GM19035 (cell line): ENCODE measurements around the gene ESPL1.

Experiments
- ATAC-seq: cut with Tn5 transposase; IDR thresholded peaks from one replicate; pipeline ENCODE4 v1.9.1; 2021; ENCODE audit not compliant: unreplicated experiment

Gene ESPL1

DNA sequence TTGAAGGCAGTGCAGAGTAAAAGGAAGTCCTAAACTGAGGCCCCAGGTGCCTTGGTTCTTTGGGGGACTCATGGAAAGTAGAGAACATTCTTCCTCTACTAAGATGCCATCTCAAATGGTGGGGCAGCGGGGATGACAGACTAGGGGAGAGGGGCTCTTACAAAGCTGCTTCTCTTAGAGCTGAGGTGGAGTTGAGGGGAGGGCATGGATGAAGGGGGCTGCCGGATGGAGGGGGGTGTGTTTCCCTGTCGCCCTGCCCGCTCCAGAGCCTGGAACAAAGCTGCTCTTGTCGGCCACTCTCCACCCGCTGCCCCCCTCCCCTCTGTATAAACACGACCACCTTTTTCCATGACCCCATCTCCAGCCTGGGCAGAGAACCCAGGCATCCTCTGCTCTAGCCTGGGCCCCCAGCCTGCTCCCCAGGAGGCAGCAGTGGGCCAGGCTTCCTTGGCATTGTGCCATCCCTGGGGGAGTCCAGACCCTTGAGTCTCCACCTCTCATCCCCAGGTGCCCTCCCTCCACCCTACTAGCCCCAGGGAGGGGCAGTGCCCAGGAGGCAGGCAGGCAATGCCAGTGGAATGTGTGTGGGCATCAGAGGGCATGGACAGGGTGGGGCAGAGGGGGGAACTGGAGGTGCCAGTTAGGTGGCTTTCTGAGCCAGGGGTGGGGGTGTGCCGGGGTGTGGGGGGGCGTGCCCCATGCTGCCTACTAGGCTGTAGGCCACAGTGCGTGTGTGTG is 37.8 kb upstream of the ESPL1 start:
- ATAC-seq = no peak

DNA sequence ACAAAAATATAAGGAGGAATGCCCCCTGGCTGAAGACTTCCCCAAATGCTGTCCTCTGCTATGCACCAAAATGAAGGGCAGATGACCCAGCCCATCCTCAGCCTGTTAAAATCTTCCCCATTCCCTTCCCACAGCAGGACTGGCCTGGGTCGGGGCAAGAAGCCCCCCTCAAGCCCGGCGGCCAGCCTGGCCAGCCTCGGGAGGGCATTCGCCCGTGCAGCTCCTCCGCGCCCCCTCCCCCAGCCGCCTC is 36.5 kb upstream of the ESPL1 start:
- ATAC-seq = no peak

DNA sequence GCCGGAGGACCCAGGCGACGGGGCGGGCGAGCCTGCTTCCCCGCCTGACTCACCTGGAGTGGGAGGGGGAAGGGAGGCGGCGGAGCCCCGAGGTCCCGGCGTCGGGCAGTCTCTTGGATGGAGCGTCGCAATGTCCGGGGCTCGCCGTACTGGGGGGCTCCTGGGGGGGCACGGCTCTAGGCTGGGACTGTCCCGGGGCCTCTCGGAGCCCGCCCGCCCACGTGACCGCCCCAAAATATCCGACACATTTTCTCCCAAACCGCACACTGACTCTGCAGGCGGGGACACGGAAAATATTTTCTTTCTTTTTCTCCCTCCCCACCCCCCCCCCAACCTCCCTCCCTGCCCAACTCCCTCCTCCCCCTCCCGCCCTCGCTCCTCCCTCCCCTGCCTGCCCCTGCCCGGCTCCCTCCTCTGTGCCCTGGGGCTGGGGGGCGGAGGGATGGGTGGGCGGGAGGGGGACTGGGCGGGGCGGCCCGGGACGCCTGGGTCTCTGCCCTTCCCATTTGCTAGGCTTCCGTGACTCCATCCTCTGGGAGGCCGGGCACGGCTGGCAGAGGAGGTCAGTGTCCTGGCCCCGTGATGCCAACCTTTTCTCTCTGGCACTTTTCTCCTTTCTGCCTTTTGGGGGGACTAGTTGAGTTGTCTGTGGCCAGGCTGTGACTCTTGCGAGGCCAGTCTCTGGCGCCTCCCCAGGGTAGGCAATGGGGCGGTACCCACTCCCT is 36.0 kb upstream of the ESPL1 start, which contains the start of gene RARG:
RARG (minus strand) TSS at position 289 of the 725 bp plus-strand sequence. CDS start 4,664 bp downstream, outside the sequence.
- ATAC-seq = no peak

DNA sequence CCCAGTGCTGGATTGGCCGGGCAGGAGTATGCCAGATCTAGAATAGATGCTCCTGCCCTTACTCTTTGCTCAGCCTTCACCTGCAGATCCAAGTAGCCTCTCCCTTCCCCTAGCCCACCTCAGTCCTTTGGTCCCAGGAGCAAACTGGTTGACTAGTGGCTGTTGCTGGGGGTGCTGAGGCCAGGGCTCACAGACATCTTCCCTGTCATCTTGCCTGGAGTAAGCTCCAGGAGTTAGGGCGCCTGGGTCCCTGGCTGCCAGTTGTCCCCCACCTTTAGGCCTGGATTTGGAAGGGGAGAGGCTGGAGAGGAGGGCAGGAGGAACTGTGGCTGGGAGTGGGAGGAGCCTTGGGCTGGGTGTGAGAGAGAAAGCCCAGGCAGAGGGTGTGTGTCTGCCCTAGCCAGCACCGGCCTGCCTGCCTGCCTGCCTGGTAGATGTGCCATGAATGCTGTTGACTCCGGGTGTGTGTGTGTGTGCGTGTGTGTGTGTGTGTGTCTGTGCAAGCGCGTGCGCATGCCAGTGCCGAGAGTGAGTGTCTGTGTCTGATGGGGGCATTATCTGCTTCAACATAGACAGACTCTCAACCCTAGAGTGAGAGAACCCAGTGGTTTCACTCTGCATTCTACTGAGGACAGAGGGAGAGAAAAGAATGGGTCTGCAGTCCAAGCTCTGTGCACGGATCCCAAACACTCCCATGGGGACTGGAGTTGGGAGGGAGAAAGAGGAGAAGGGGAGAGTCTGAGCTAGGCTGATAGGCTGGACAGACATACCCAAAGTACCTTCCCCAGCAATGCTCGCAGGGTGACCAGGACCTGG is 35.2 kb upstream of the ESPL1 start:
- no peak for ATAC-seq

DNA sequence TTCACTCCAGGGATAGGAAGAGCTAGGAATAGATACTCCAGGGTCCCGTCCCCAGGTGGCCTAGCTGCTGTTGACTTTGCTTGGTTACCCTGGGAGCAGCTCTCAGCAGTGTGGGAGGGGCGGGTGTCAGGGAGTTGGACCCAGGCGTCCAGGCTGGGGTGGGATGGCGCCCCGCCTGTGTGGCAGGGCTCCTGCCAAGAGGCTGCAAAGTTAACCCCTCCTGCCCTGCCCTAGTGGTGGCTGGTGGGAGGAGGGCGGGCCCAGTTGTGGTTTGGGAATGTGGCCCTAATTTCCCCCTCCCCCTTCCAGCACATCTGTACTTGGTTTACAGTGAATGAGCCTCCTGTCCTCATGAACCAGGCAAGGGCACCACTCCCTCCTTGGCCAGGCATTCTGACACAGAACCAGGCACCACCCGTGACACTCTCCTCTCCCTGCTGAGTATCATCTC is 34.4 kb upstream of the ESPL1 start:
- ATAC-seq = no peak

DNA sequence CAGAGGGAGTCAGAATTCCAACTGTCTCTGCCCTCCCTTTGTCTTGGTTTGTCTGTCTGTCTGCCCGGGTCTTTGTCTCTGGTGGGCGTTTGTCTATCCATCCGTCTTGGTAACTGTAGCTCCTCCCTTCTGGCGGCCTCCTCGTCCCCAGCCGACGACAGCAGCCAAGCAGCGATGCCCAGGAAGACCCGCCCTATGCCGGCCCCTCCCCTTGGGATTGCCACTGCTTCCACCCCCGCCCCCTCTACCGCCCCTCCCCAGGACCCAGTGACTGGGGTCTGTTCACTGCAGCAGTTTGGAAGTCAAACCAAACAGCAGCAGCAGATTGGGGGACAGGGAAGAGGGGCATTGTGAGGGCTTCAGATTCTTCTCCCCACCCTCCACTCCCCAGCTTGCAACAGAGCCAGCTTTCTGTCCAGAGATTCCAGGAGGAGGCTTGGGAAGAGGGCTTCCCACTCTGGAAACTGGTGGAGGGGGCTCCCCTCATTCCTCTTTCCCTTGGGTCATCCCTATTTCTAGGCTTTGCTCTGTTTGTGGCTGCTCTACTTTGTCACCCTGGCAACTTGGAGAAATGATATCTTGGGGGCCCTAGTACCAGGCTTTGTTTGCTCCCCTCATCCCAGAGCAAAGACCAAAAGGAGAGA is 33.7 kb upstream of the ESPL1 start:
- ATAC-seq = no peak

DNA sequence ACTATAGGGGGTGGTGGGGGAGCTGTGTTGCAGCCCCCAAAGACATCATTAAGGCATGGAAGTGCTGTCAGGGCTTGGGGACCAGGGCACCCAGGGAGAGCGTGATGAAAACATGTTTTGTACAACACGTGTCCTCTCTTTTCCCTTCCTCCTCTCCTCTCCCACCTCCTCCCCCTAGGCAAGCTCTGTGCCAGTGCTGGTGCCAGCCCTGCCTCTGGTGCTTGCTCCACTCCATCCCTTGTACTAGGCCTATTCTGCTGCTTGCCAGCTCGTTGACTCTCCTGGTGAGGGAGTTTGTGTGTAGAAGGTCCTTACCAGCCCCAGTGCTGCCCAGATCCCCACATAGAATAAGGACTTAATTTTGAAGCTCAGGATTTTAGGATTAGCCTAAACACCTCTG is 32.9 kb upstream of the ESPL1 start:
- ATAC-seq = no peak

DNA sequence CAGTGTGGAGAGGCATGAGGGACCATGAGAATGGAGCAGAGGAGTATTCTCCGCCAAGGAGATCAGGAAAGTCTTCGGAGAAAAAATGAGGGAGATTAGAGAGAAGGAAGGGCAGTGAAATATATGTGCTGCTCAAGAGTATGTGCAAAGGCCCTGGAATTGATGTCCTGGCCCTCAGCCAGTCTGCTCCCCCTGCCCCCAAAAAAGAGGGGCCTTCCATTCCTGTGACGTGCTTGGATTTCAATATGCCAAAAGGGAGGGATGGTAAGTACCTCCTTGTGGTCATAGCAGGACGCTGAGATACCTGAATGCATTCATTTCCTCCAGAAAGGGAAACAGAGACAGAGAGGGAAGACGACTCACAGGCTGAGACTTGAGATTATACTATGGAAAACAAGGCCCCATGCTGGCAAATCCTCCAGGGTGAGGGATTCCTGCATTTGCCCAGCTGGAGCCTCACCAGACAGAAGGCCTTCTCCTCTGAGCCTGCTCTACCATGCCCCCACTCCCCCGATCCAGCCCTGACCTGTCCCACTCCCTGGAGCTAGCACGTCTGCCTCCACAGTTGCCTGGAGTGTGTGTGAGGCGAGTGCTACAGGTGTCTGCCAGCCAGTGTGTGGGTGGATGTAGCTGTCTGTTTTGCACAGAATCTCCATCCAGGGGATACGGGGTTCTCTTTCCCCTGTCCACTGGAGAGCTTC is 32.2 kb upstream of the ESPL1 start:
- no peak for ATAC-seq

DNA sequence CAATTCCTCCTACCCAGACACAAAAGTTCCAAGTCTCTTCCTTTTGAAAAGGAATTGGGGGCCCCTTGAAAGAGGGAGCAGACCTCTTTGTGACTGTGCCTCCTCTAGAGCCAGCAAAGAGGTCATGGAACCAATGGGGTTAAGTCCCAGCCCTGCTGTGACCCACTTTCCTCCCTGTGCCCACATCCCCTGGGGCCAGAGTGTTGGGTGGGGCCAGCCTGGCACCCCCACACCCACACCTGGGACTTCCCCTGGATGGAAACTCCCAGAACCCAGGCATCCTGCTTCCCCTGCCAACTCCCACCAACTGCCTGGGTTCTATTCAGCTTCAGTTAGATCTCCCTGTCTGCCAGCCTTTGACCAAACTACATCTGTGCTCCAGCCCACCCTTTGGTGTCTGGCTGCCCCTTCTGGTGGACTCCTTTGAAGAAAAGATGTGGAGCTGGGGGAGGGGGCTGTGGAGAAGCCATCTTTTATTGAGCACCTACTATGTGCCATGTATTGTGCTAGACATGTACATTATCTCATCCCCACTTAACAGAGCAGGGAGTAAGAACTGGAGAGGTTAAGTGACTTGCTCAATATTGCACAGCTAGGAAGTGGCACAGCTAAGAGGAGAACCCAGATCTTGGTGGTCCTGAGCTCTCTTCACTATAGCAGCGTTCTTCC is 31.5 kb upstream of the ESPL1 start:
- ATAC-seq = no peak

DNA sequence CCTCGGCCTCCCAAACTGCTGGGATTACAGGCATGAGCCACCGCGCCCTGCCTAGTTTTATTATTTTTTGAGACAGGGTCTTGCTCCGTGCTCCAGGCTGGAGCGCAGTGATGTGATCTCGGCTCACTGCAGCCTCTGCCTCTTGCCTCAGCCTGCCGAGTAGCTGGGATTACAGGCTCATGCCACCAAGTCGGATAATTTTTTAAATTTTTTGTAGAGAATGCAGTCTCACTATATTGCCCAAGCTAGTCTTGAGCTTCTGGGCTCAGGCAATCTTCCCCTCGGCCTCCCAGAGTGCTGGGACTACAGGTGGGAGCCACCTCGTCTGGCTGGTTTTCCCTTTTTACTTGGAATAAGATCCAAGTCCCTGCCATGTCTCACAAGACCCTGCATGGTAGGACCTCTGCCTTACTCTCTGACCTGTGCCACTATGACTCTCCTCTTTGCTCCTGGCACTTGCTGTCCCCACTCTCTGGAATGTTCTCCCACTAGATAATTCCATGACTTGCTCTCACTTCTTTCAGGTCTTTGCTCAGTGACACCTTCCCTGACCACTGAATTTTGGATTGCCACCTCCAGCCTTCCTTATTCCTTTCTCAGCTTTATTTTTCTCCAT is 28.3 kb upstream of the ESPL1 start:
- ATAC-seq = no peak

DNA sequence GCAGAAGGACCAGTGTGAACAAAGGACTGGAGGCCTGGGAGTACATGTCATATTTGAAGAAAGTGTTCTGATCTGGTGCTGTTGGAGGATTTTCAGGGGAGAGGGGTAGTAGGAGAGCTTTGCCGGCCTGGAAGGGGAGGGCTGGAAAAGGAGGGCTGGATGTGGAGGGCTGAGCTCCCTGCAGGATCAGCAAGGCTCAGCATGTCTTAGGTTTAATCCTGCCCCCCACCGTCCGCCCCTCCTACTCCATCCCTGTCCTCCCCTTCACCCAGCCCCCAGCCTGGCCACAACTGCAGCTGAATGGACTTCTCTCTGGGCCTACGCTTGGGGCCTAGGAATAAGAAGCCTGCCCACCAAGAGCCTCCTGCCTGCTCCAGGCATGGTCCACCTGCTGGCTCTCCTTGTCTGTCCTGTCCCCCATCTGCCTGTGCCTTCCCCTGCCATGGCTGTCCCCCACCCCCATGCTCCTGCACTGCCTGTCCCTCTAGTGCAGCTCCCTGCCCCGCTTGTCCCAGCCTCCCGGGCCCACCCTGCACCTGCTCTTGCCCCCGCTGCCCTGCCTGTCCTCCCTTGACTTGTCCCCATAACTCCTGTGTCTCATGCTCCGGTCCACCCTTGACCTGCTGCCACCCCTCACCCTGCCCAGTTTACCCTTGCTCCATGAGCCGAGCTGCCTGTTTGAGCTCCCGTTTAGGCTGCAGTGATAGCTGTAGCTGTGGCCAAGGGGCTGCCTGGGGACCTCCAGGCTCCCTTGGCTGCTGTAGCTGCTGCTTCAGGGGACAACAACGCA is 26.3 kb upstream of the ESPL1 start:
- no peak for ATAC-seq

DNA sequence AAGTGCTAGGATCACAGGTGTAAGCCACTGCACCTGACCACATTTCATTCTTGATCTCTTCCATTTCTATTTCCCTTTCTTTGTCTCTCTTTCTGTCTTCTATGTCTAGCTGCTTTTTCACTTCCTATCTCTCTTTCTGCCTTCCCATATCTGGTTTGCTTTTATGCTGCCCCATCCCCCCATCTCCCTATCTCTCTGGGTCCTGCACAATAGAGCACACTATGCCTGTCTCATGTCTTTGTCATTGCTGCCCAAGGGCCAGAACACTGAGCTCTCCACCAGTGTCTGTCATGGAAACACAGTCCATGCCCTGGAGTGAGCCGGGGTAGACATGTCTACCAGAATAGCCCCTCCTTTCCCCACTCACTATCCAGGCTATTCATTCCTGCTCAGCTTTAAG is 23.8 kb upstream of the ESPL1 start:
- ATAC-seq = no peak

DNA sequence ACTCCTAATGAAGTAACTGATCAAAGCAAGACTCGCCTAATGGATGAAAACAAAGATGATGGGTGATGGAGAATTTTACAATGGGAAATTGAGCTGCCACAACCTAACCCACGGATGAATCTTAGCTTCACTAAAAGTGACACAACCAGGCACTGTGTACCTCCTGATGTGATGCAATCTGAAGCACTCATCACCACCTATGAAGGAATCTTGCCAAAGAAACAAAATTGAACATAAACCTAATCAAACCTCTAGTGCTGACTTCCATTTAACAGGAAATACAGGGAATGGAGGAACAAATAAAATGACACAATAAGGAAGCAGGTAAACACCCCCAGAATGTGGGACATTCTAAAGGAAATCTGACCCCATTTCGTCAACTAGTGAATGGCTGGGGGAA is 22.8 kb upstream of the ESPL1 start:
- no peak for ATAC-seq

DNA sequence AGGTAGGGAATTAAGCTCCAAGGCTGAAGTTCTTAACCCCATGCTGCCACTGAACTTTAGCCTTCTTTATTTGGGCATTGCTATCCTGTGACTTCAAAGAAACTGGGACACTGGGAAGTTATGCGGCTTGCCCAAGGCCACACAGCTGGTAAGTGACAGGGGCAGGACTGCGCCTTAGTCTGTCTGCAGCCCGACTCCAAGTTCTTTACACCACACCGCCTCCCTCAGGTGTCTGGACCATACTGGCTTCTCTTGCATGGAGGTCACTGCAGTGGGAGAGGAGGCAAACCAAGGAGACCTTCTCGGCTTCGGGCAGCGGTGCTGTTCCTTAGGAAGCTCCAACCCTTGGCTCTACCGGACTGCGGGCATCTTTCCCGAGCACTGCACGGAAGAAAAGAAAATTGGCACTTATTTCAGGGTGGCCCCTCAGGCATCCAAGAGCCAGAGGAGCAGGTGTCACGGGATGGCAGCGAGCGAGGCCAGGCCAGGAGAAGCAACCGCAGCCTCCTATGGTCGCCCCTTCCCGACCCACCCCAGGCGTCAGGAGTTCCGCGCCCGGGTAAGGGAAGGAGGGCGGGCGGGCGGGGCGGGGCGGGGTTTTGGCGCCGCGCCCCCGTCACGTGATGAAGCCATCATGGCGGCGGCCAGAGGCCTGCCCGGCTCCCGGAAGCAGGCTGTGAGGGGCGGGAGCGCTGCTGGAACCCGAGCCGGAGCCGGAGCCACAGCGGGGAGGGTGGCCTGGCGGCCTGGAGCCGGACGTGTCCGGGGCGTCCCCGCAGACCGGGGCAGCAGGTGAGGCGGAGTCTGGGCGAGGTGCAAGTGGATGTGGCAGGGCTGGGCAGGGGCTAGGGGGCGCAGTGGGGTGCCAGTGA is 16.4 kb upstream of the ESPL1 start:
- peak; percentile 84 for ATAC-seq

DNA sequence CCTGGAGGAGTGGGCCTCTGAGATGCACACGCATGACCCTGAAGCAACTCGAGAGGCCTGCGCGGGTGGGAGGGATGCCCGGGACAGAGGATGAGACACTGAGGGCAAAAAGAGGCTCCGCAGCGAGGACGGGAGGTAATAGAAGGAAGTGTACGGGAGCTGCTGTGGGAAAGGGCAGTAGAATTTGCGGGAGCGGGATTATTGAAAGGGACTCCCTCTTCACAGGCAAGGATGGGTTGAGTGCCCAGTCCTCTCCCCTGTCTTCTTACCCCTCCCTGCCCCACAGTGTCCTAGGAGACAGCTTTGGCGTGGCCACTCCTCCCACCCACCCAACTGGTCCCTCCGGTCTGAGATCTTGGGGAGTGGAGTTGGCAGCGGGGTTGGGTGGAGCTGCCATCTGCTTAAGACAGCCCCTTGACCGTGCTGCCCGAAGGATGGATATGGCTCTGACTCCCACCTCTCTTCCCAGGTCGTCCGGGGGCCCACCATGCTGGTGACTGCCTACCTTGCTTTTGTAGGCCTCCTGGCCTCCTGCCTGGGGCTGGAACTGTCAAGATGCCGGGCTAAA is 15.7 kb upstream of the ESPL1 start:
- no peak for ATAC-seq

DNA sequence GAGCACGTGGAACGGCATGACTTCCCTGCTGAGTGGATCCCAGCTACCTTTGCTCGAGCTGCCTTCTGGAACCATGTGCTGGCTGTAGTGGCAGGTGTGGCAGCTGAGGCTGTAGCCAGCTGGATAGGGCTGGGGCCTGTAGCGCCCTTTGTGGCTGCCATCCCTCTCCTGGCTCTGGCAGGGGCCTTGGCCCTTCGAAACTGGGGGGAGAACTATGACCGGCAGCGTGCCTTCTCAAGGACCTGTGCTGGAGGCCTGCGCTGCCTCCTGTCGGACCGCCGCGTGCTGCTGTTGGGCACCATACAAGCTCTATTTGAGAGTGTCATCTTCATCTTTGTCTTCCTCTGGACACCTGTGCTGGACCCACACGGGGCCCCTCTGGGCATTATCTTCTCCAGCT is 14.8 kb upstream of the ESPL1 start:
- ATAC-seq = no peak

DNA sequence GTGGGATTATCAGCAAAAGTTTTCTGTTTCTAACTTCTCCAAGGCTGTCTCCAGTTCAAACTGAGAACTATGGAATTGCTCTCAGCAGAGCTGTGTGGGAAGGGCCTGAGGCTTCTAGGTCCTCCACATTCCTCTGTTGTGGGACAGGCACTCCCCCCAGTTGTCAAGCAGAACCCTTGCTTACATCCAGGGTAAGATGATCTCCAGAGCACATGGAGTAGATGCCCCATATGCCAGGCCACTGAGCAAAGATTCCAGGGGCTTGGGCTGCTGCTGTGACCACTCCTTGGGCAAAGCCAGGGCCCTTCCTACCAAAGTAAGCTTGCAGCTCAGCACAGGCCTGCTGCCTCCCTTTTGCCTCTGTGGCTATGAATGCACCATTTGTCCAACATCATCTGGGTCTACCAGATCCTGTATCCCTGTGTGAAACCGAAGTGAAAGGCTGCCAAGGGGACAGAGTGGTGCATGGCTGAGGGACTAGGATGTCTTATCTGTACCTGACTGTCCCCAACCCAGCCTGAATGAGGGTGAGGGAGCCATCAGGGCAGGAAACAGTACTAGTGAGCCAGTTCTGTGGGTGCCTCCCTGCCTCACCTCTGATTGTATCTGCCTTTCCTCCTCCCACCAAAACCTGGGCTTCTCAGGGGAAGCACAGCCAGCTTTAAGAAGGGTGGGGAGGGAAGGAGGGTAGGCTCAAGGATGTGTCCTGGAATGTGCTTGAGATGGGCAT is 13.1 kb upstream of the ESPL1 start:
- no peak for ATAC-seq
